AG10803 (cell line): ENCODE measurements around the gene AKAP10.

Experiments used
- DNase-seq: peaks from one replicate; pipeline ENCODE4 v3.0.0; 2010; ENCODE audit warnings: low read depth
- H3K4me3 ChIP-seq: 2 replicates; pipeline ENCODE4 v1.5.1; 2011; ENCODE audit warnings: mild to moderate bottlenecking, low read length, control low read depth
- TF ChIP-seq, protein P1 (sequence below): conservative IDR thresholded peaks from 2 replicates; pipeline ENCODE4 v1.5.1; 2011; ENCODE audit warnings: mild to moderate bottlenecking, low read length, control low read depth, inconsistent platforms

AKAP10 gene

GRCh38 chr17:19857640-19858039, 120.0 kb downstream of the AKAP10 start:
- no peak for DNase-seq

More at GRCh38 chr17:19857640-19858039, 120.0 kb downstream of the AKAP10 start:
- H3K4me3 ChIP-seq = no peak overlapping the region
- TF ChIP-seq, protein P1, sequence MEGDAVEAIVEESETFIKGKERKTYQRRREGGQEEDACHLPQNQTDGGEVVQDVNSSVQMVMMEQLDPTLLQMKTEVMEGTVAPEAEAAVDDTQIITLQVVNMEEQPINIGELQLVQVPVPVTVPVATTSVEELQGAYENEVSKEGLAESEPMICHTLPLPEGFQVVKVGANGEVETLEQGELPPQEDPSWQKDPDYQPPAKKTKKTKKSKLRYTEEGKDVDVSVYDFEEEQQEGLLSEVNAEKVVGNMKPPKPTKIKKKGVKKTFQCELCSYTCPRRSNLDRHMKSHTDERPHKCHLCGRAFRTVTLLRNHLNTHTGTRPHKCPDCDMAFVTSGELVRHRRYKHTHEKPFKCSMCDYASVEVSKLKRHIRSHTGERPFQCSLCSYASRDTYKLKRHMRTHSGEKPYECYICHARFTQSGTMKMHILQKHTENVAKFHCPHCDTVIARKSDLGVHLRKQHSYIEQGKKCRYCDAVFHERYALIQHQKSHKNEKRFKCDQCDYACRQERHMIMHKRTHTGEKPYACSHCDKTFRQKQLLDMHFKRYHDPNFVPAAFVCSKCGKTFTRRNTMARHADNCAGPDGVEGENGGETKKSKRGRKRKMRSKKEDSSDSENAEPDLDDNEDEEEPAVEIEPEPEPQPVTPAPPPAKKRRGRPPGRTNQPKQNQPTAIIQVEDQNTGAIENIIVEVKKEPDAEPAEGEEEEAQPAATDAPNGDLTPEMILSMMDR = no peak
